Activated CD8-positive, alpha-beta memory T cell treated with anti-CD3 and anti-CD28 coated beads, Interleukin-2, amount 10 ng/mL, durations not matched to agents 7 days and 5 days (primary cell): ENCODE measurements around the gene TSPAN12. TPM values are rescaled to one million over a fixed set of nuclear protein-coding genes. Genes with fewer than 3 reads are reported as not detected.

Experiments
- ATAC-seq: fragments of 150-1000 bp; cut with Tn5 transposase; one replicate; pipeline ENCODE4 v1.10.0; 2021; ENCODE audit warnings: moderate library complexity
- CTCF ChIA-PET: fragments of 350-600 bp; sonication (Branson Sonifier 250); formaldehyde crosslinking; loops from one replicate; lab custom pipeline; 2021; ENCODE audit warnings: antibody characterized with exemption; lab: Charles Lee
- DNase-seq: peaks from one replicate; pipeline ENCODE4 v3.0.0-alpha.2; 2020
- H3K27ac Mint-ChIP-seq: one replicate; pipeline ENCODE4 v1.8.0; 2021; ENCODE audit warnings: mild to moderate bottlenecking, mixed read lengths
- H3K27me3 Mint-ChIP-seq: one replicate; pipeline ENCODE4 v1.8.0; 2021; ENCODE audit warnings: mixed read lengths
- H3K36me3 Mint-ChIP-seq: one replicate; pipeline ENCODE4 v1.8.0; 2021; ENCODE audit warnings: mild to moderate bottlenecking, mixed read lengths
- H3K4me1 Mint-ChIP-seq: one replicate; pipeline ENCODE4 v1.8.0; 2021; ENCODE audit warnings: mixed read lengths
- H3K4me3 Mint-ChIP-seq: one replicate; pipeline ENCODE4 v1.8.0; 2021; ENCODE audit warnings: mild to moderate bottlenecking, moderate library complexity, mixed read lengths
- H3K9me3 Mint-ChIP-seq: one replicate; pipeline ENCODE4 v1.8.0; 2022; ENCODE audit warnings: low read depth, mixed read lengths
- total RNA-seq, 2 experiments: library from RNA; stranded (reverse); gene quantifications; one replicate each; pipeline ENCODE4 v1.2.3, GENCODE V29; 2021

TSPAN12 gene
- total RNA-seq, 2 experiments from 2014 or later: not detected

- ATAC-seq (no peak), DNase-seq (no peak)
- Mint-ChIP-seq H3K4me1 (no peaks in the 10 kb centered on the region), H3K36me3 (no peaks in the 10 kb centered on the region), H3K9me3 (no peaks in the 10 kb centered on the region), H3K27ac (no peak overlapping the region), H3K27me3 (peaks cover 1% of the 10 kb centered on the region), H3K4me3 (no peak overlapping the region)
- CTCF ChIA-PET: no interaction called here
Observed at GRCh38 chr7:120742372-120742771, 115.6 kb downstream of the TSPAN12 start.

DNA sequence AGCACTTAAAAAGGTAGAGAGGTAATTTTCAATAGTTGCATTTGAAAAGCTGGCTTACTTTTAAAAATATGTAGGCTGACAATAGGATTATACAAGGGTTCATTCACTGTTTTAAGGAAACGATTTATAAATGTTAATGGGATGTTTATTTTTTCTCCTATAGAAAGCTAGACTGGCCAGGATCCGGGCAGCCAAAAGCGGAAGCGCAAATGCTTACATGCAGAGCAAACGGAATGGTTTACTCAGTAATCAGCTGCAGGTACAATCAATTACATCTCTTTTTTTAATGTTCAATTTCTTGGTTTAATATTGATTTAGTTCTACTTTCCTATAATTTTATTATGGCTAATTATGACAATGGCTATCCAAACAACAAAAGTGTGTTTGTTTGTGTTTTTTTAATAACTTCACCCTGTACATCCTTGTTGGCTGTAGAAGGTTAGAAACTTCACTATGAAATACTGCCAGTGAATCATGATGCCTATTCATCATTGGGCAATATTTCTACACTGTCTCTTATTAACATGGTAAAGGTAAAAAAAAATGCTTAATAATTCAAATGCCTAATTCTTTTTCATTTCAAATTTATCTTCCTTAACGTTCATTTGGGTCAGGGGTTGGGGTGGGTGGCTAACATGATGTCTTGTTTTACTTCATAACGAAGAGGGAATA, 116.4 kb downstream of the TSPAN12 start:
- Mint-ChIP-seq H3K4me1 (no peaks in the 10 kb centered on the region), H3K9me3 (no peaks in the 10 kb centered on the region), H3K36me3 (no peaks in the 10 kb centered on the region), H3K4me3 (no peak overlapping the region), H3K27me3 (peaks cover 2% of the 10 kb centered on the region), H3K27ac (no peak overlapping the region)
- DNase-seq (no peak), ATAC-seq (no peak)
- CTCF ChIA-PET: no interaction called here

GRCh38 chr7:120740348-120740747, 117.6 kb downstream of the TSPAN12 start:
- DNase-seq (no peak), ATAC-seq (no peak)
- Mint-ChIP-seq H3K27me3 (peaks cover 2% of the 10 kb centered on the region), H3K9me3 (no peaks in the 10 kb centered on the region), H3K36me3 (no peaks in the 10 kb centered on the region), H3K4me1 (no peaks in the 10 kb centered on the region), H3K4me3 (no peak overlapping the region), H3K27ac (no peak overlapping the region)
- CTCF ChIA-PET: no interaction called here

- ATAC-seq (no peak), DNase-seq (no peak)
- Mint-ChIP-seq H3K4me1 (no peaks in the 10 kb centered on the region), H3K27me3 (peaks cover 2% of the 10 kb centered on the region), H3K36me3 (no peaks in the 10 kb centered on the region), H3K4me3 (no peak overlapping the region), H3K9me3 (no peaks in the 10 kb centered on the region), H3K27ac (no peak overlapping the region)
- CTCF ChIA-PET: no interaction called here
Observed at GRCh38 chr7:120738816-120739215, 119.1 kb downstream of the TSPAN12 start.

Other genes starting within 250 kb of the TSPAN12 start
- 10 to 100 TPM; 23.3 to 28.2 TPM for gene ING3, start 92.6 kb upstream of the TSPAN12 start, total RNA-seq
- under 1 TPM in 1 of 2 experiments, not detected in 1; 0.16 TPM for gene CPED1, start 130.6 kb upstream of the TSPAN12 start, total RNA-seq